HepG2 (cell line): Measurements from ENCODE around the gene CHPF. TPM values are rescaled to one million over a fixed set of nuclear protein-coding genes. Genes with fewer than 3 reads are reported as not detected.

ENCODE experiments used
- AHR ChIP-seq: IDR thresholded peaks from 2 replicates; pipeline ENCODE4 v1.6.1; 2018; ENCODE audit warnings: missing genetic modification reagents, missing compliant biosample characterization
- KLF12 ChIP-seq: sonication (generic); formaldehyde crosslinking; IDR thresholded peaks from 2 replicates; pipeline ENCODE4 v1.4.0; 2020; ENCODE audit warnings: missing genetic modification reagents, borderline replicate concordance
- LCORL ChIP-seq, 2 experiments: fragments of 450-650 bp in 1 of 2; sonication (generic) in 1 of 2; formaldehyde crosslinking in 1 of 2; IDR thresholded peaks; 2 replicates each; pipeline versions ENCODE4 v1.5.0 to v1.6.1; 2017 to 2020; ENCODE audit warnings: antibody characterized with exemption in 1 of 2, missing genetic modification reagents in 1 of 2
- NCOA2 ChIP-seq: sonication (generic); formaldehyde crosslinking; IDR thresholded peaks from 2 replicates; pipeline ENCODE4 v1.8.0; 2022; ENCODE audit warnings: inconsistent platforms
- ZFP37 ChIP-seq: sonication (generic); formaldehyde crosslinking; IDR thresholded peaks from 2 replicates; pipeline ENCODE4 v1.4.0; 2020; ENCODE audit warnings: missing genetic modification reagents, borderline replicate concordance
- ZNF12 ChIP-seq: sonication (generic); formaldehyde crosslinking; IDR thresholded peaks from 2 replicates; pipeline ENCODE4 v1.5.0; 2020; ENCODE audit warnings: missing genetic modification reagents
- ZNF230 ChIP-seq: sonication (generic); formaldehyde crosslinking; IDR thresholded peaks from 2 replicates; pipeline ENCODE4 v1.4.0; 2020; ENCODE audit warnings: mild to moderate bottlenecking, missing genetic modification reagents
- ZNF383 ChIP-seq: sonication (generic); formaldehyde crosslinking; IDR thresholded peaks from 2 replicates; pipeline ENCODE4 v1.4.0; 2020; ENCODE audit warnings: missing genetic modification reagents, mild to moderate bottlenecking, borderline replicate concordance
- ZNF510 ChIP-seq: sonication (generic); formaldehyde crosslinking; IDR thresholded peaks from 2 replicates; pipeline ENCODE4 v1.4.0; 2020; ENCODE audit warnings: low read depth, mild to moderate bottlenecking, missing genetic modification reagents
- ZNF670 ChIP-seq: sonication (generic); formaldehyde crosslinking; IDR thresholded peaks from 2 replicates; pipeline ENCODE4 v1.8.0; 2022; ENCODE audit warnings: mild to moderate bottlenecking, missing genetic modification reagents, borderline replicate concordance
- polyA plus RNA-seq, 8 experiments: library from polyadenylated mRNA; depleted of rRNA in 3 of 8; stranded (reverse) in 7 of 8; unstranded in 1 of 8; fragments of >200 nt; fragmentation: Illumina TruSeq in 4 of 8; extraction: Trizol in 4 of 8; gene quantifications; 2 replicates each; pipeline versions ENCODE4 v1.2.1 to v1.2.3, GENCODE V29; 2011 to 2016; ENCODE audit warnings: low read depth in 4 of 8, missing spikeins in 1 of 8, mixed read lengths in 1 of 8; ENCODE audit not compliant: insufficient read depth in 1 of 8
- total RNA-seq, 5 experiments: library from RNA; depleted of rRNA; stranded (reverse); fragments of >200 nt; fragmentation: Illumina TruSeq; extraction: Trizol; gene quantifications; 2 replicates each; pipeline ENCODE4 v1.2.3, GENCODE V29; 2016; ENCODE audit warnings: low read depth in 1 of 5
- TF ChIP-seq, protein P1 (sequence below): sonication (generic); formaldehyde crosslinking; IDR thresholded peaks from 2 replicates; pipeline ENCODE4 v1.4.0; 2020; ENCODE audit warnings: missing genetic modification reagents, borderline replicate concordance
- TF ChIP-seq, protein P2 (sequence below): sonication (generic); formaldehyde crosslinking; IDR thresholded peaks from 2 replicates; pipeline ENCODE4 v1.4.0; 2020; ENCODE audit warnings: missing genetic modification reagents
- TF ChIP-seq, protein P3 (sequence below): fragments of 450-650 bp; IDR thresholded peaks from 2 replicates; pipeline ENCODE4 v1.6.1; 2017
- TF ChIP-seq, protein P4 (sequence below): sonication (generic); formaldehyde crosslinking; IDR thresholded peaks from 2 replicates; pipeline ENCODE4 v1.4.0; 2020; ENCODE audit warnings: missing genetic modification reagents, borderline replicate concordance

Gene CHPF
- total and polyA plus RNA-seq, 2 of the 13 experiments (the other 11 are each of a cell fraction or from before 2014, with no cell fraction given), result 79.6 to 111 TPM

DNA sequence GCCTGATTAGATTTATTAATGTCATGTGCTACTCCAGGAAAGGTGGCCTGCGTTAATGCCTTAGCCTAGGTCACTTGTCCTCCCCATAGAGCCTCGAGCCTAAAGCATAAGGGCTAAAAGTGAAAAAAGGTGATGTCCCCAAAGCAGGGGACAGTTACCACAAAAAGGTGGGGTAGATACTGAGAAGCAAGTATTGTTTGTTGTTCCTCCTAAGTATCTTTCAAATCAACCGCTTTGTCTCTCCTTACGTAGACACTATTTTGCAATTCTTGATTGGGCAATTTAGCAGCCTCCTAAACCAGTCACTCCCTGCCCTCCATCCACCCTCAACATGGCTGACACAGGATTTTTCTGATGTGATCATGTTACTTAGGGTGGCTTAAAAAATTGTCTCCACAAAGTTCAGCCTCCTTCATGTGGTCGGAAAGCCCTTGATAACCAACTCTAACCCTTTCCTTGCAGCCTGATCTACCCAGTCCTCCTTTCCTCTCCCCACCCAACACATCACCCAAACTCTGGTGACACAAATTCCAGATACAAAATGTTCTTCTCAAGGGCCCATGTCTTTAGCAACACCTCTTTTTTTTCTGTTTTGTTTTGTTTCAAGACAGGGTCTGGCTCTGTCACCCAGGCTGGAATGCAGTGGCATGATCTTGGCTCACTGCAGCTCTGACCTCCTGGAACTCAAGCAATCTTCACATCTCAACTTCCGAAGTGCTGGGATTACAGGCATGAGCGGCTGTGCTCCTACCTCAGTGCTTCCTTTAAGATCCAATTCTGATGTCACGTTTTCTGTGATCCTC is 35.4 kb upstream of the CHPF start (continued):
- TF ChIP-seq, protein P1, sequence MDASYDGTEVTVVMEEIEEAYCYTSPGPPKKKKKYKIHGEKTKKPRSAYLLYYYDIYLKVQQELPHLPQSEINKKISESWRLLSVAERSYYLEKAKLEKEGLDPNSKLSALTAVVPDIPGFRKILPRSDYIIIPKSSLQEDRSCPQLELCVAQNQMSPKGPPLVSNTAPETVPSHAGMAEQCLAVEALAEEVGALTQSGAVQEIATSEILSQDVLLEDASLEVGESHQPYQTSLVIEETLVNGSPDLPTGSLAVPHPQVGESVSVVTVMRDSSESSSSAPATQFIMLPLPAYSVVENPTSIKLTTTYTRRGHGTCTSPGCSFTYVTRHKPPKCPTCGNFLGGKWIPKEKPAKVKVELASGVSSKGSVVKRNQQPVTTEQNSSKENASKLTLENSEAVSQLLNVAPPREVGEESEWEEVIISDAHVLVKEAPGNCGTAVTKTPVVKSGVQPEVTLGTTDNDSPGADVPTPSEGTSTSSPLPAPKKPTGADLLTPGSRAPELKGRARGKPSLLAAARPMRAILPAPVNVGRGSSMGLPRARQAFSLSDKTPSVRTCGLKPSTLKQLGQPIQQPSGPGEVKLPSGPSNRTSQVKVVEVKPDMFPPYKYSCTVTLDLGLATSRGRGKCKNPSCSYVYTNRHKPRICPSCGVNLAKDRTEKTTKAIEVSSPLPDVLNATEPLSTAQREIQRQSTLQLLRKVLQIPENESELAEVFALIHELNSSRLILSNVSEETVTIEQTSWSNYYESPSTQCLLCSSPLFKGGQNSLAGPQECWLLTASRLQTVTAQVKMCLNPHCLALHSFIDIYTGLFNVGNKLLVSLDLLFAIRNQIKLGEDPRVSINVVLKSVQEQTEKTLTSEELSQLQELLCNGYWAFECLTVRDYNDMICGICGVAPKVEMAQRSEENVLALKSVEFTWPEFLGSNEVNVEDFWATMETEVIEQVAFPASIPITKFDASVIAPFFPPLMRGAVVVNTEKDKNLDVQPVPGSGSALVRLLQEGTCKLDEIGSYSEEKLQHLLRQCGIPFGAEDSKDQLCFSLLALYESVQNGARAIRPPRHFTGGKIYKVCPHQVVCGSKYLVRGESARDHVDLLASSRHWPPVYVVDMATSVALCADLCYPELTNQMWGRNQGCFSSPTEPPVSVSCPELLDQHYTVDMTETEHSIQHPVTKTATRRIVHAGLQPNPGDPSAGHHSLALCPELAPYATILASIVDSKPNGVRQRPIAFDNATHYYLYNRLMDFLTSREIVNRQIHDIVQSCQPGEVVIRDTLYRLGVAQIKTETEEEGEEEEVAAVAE (CRISPR knock-in tag), result 0 out of 2 replicates have a peak, but pooled peaks have one; percentile 24
- TF ChIP-seq, protein P2, sequence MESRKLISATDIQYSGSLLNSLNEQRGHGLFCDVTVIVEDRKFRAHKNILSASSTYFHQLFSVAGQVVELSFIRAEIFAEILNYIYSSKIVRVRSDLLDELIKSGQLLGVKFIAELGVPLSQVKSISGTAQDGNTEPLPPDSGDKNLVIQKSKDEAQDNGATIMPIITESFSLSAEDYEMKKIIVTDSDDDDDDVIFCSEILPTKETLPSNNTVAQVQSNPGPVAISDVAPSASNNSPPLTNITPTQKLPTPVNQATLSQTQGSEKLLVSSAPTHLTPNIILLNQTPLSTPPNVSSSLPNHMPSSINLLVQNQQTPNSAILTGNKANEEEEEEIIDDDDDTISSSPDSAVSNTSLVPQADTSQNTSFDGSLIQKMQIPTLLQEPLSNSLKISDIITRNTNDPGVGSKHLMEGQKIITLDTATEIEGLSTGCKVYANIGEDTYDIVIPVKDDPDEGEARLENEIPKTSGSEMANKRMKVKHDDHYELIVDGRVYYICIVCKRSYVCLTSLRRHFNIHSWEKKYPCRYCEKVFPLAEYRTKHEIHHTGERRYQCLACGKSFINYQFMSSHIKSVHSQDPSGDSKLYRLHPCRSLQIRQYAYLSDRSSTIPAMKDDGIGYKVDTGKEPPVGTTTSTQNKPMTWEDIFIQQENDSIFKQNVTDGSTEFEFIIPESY (CRISPR knock-in tag), result 0 out of 2 replicates have a peak, but pooled peaks have one; percentile 26
- TF ChIP-seq ZNF670 (CRISPR knock-in tag) (no peak), KLF12 (CRISPR knock-in tag) (no peak), ZNF230 (peak; percentile 64; the same call in 1 of the 2 replicates), ZNF510 (CRISPR knock-in tag) (no peak), ZNF383 (CRISPR knock-in tag) (no peak), LCORL (IDR thresholded peaks at IDR 0.05) (no peak), LCORL (CRISPR knock-in tag; IDR thresholded peaks at IDR 0.05) (0 out of 2 replicates have a peak, but pooled peaks have one; percentile 1), ZNF12 (0 out of 2 replicates have a peak, but pooled peaks have one; percentile 25), NCOA2 (CRISPR knock-in tag) (no peak), AHR (CRISPR knock-in tag) (no peak), ZFP37 (CRISPR knock-in tag) (no peak)
- TF ChIP-seq, protein P3, sequence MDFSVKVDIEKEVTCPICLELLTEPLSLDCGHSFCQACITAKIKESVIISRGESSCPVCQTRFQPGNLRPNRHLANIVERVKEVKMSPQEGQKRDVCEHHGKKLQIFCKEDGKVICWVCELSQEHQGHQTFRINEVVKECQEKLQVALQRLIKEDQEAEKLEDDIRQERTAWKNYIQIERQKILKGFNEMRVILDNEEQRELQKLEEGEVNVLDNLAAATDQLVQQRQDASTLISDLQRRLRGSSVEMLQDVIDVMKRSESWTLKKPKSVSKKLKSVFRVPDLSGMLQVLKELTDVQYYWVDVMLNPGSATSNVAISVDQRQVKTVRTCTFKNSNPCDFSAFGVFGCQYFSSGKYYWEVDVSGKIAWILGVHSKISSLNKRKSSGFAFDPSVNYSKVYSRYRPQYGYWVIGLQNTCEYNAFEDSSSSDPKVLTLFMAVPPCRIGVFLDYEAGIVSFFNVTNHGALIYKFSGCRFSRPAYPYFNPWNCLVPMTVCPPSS, result no peak
- TF ChIP-seq, protein P4, sequence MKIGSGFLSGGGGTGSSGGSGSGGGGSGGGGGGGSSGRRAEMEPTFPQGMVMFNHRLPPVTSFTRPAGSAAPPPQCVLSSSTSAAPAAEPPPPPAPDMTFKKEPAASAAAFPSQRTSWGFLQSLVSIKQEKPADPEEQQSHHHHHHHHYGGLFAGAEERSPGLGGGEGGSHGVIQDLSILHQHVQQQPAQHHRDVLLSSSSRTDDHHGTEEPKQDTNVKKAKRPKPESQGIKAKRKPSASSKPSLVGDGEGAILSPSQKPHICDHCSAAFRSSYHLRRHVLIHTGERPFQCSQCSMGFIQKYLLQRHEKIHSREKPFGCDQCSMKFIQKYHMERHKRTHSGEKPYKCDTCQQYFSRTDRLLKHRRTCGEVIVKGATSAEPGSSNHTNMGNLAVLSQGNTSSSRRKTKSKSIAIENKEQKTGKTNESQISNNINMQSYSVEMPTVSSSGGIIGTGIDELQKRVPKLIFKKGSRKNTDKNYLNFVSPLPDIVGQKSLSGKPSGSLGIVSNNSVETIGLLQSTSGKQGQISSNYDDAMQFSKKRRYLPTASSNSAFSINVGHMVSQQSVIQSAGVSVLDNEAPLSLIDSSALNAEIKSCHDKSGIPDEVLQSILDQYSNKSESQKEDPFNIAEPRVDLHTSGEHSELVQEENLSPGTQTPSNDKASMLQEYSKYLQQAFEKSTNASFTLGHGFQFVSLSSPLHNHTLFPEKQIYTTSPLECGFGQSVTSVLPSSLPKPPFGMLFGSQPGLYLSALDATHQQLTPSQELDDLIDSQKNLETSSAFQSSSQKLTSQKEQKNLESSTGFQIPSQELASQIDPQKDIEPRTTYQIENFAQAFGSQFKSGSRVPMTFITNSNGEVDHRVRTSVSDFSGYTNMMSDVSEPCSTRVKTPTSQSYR (CRISPR knock-in tag), result peak; percentile 8; the same call in 1 of the 2 replicates
